GM19240 (cell line): ENCODE data around the gene CRYL1.

Experiments
- DNase-seq: peaks from one replicate; pipeline ENCODE4 v3.0.0; 2011; ENCODE audit warnings: low spot score; ENCODE audit not compliant: insufficient read length

The CRYL1 gene

DNA sequence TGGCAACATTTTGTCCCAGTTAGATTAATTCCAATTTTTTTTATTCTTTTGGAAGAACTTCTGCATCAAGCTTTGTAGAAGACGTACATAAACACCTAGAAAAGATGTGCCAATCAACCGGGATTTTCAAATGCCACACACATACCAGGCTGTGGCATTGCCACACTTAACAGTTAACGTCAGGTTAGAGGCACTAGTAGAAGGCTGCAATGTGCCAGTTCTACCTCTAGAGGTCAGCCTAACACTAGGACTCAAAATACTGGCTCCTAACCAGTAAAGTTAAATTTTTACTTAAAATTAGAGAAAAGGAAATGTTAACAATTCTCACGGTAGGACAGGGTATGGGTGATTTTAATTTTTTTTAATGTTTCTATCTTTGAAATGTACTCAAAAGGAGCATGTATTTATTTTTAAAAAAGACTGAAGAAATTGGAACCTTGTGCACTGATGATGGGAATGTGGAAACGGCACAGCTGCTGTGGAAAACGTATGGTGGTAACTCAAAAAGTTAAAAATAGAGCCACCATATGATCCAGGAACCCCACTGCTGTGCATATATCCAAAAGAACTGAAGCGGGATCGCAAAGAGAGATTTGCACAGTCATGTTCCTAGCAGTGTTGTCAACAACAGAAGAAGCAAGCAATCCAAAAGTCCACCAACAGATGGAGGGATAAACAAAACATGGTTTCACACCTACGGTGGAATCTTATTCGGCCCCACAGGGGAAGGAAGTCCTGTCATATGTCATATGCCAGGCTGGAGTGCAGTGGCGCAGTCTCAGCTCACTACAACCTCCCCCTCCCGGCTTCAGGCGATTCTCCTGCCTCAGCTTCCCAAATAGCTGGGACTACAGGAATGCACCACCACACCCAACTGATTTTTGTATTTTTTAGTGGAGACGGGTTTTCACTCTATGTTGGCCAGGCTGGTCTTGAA lies 30.3 kb downstream of the CRYL1 start:
- DNase-seq: peak; percentile 40

GRCh38 chr13:20494656-20495055 lies 31.0 kb downstream of the CRYL1 start:
- DNase-seq: no peak

- DNase-seq: peak; percentile 20
These were observed 33.0 kb downstream of the CRYL1 start for GRCh38 chr13:20492641-20493040.

DNA sequence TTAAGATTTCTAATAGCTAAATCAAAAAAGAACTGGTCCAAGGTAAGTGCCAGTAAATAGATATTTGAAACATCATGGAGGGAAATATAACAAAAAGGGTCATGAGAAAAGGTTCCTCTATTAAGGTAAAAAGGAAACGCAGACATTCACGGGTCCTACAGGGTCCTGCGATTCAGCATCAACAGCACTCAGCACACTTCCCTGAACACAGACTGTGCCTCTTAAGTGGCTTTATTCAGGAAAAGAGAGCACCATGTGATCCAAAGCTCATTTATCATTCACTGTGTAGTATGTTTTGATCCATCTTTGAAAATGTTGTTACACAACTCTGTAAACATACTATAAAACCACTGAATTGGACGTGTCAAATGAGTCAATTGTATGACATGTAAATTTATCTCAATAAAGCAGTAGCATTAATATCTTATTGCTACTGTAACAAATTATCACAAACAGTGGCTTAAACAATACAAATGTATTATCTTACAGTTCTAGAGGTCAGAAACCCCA lies 33.7 kb downstream of the CRYL1 start:
- no peak for DNase-seq

DNA sequence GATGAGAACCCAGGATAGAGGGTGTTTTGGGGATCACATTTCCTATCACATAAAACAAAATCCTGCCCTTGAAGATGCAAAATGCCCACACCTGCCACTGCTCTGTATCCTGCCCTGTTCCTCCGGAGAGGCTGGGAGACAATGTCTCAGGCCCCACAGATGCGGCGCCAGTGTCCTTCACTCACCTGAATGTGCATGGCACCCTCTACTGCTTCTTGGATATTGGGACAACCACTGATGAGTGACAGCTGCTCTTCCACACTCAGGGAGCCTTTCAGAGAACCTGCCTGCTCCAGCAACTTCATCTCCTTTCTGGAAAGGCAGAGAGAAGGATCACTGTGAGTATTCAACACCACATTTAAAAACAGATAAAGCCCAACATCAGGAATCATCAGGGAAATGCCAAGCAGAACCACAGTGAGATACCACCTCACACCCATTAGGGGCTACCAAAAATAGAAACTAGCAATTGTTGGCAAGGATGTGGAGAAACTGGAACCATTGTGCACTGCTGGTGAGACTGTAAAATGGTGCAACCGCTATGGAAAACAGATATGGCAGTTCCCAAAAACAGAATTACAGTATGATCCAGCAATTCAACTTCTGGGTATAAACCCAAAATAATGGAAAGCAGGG lies 36.4 kb downstream of the CRYL1 start:
- peak; percentile 63 for DNase-seq

GRCh38 chr13:20487927-20488326 lies 37.7 kb downstream of the CRYL1 start:
- no peak for DNase-seq

- DNase-seq: no peak
These were observed 42.9 kb downstream of the CRYL1 start for GRCh38 chr13:20482787-20483186.

- no peak for DNase-seq
These were observed 43.3 kb downstream of the CRYL1 start for GRCh38 chr13:20482275-20482761.

- no peak for DNase-seq
These were observed 48.3 kb downstream of the CRYL1 start for GRCh38 chr13:20477394-20477793.

DNA sequence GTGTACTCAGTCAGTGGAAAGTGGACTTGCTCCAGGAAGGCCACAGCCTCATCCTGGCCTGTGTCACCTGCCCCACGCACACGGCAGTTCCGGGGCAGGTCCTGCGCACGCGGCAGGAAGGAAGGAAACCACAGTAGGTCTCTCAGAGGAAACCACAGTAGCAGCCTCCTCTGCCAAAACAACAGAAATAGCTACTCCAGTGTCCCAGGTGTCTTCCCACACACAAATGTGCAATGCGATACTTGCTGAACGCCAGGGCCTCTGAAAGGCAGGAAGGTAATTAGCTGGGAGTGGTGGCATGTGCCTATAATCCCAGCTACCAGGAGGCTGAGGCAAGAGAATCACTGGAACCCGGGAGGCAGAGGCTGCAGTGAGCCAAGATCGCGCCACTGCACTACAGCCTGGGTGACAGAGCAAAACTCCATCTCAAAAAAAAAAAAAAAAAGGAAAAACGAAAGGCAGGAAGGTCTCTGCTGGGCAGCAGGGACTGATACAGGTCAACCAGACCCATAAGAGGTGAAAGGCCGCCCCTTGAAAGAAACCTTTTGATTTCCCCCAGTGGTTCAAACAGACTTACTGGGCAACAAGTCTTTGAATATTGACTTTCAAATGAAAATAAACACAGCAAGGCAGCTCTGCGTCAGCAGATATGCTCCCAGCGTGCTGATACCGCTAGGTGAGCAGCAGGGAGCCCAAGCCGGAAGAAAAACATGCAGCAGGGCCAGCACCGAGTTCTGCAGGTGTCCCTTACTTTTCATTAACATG lies 49.5 kb downstream of the CRYL1 start:
- DNase-seq: peak; percentile 41

DNA sequence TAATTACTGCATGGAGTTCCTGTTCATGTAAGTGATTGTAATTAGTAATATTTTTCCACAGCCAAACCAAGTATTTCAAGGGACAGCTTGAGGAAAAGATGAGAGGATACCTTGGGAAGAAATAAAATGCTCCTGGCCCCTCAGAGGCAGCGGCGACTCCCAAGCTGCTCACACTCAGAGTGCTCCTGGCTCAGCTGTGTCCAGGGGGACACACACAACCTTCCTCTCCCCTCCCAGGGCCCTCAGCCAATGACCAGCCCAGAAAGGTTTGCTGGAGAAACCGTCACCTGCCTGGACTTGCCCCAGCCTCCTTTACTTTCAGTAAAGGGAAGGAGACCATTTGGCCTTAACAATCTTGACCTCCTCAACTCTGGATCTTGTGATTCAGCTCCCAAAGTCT lies 51.1 kb downstream of the CRYL1 start:
- DNase-seq: no peak

DNA sequence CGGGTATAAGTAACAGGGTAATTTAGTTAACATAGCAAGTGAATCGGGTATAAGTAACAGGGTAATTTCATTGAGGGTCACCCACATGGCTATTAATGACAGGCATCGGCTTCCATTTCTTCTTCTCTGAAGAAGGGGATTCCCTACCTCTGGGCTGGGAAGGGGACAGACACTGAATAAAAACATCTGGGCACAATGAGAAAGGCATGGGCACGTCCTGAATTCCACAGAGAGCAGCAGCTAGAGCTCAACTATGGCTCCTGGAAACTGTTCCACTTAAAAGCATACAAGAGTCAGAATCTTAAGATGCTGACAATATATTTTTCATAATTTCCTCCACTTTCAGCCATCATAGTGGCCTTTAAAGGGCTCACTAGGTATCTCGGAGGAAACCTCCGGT lies 51.8 kb downstream of the CRYL1 start:
- no peak for DNase-seq

GRCh38 chr13:20473139-20473538 lies 52.5 kb downstream of the CRYL1 start:
- no peak for DNase-seq

DNA sequence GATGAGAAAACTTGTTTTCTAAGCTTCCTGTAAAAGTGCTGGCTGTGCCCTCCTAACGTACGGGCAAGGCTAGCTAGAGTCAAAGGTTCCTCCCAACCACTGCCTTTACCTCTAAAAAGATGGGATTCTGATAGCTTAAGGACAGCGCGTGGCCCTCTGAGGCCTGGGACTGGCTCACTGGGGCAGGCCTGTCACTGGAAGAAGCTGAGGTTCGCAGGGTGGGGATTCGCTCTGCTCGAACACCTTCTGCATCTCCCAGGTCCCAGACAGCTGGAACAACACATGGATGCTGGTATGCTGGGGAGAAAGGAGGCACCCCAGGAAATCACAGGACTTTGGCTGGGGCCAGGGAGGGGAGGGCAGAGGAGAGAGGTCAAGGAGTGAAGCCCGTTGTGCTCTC lies 53.1 kb downstream of the CRYL1 start:
- DNase-seq: no peak

GRCh38 chr13:20470136-20470535 lies 55.5 kb downstream of the CRYL1 start:
- DNase-seq: no peak

GRCh38 chr13:20466371-20466770 lies 59.3 kb downstream of the CRYL1 start:
- DNase-seq: no peak

GRCh38 chr13:20465218-20465879 lies 60.3 kb downstream of the CRYL1 start:
- no peak for DNase-seq

DNA sequence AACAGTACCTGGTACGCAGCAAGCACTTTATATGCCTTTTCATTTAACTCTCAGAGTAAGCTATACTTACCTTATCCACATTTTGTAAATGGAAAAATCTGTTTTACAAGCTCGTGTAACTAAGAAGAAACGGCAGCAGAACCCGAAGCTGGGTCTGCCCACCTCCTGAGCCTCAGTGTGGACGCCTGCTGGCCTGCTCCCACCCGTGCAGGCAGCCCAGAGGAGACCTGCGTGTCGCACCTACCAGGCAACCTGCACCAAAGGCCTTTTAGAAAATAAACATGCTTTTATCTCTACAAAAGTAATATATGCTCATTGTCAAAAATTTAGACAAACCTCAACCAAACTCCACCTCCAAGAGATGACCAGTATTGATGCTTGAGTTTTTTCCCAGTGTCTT lies 62.7 kb downstream of the CRYL1 start:
- no peak for DNase-seq

- DNase-seq: no peak
These were observed 63.1 kb downstream of the CRYL1 start for GRCh38 chr13:20462533-20462915.

- DNase-seq: no peak
These were observed 63.7 kb downstream of the CRYL1 start for GRCh38 chr13:20461860-20462532.

GRCh38 chr13:20461481-20461859 lies 64.2 kb downstream of the CRYL1 start:
- no peak for DNase-seq
